HG03280 (cell line): ENCODE results near the gene DHX34.
"Not testable (repeated sequence)": the region's sequence is repeated elsewhere in the genome, so short reads cannot be mapped to it uniquely, and the experiment has no call there.

ENCODE experiments used
- ATAC-seq: cut with Tn5 transposase; IDR thresholded peaks from one replicate; pipeline ENCODE4 v1.9.1; 2021; ENCODE audit warnings: mild to moderate bottlenecking, moderate library complexity; ENCODE audit not compliant: unreplicated experiment

Gene DHX34

GRCh38 chr19:47323872-47324271, 25.2 kb upstream of the DHX34 start:
- ATAC-seq: no peak

- ATAC-seq: no peak
Measured at GRCh38 chr19:47324502-47324901, 24.6 kb upstream of the DHX34 start.

- no peak for ATAC-seq
Measured at GRCh38 chr19:47330466-47330869, 18.6 kb upstream of the DHX34 start.

DNA sequence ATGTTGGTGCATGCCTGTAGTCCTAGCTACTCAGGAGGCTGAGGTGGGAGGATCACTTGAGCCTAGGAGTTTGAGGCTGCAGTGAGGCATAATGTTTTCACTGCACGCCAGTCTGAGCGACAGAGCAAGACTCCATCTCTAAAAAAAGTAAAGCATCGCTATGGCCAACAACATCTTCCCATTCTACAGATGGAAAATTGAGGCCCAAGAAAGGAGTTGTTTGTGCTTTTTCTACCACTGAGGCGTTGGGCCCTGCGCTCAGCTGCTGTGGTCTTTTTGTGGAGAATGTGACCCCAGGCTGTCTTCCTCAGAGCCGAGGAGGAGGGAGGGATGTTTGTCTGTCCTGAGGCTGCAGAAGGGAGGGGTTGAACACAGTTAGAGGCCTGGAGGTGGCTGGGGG, 17.6 kb upstream of the DHX34 start:
- no peak for ATAC-seq

- no peak for ATAC-seq
Measured at GRCh38 chr19:47331931-47332547, 17.1 kb upstream of the DHX34 start, which contains the start of gene C5AR2. C5AR2 (plus strand) TSS chr19:47332175; CDS start chr19:47340800, 8,625 bp downstream.

DNA sequence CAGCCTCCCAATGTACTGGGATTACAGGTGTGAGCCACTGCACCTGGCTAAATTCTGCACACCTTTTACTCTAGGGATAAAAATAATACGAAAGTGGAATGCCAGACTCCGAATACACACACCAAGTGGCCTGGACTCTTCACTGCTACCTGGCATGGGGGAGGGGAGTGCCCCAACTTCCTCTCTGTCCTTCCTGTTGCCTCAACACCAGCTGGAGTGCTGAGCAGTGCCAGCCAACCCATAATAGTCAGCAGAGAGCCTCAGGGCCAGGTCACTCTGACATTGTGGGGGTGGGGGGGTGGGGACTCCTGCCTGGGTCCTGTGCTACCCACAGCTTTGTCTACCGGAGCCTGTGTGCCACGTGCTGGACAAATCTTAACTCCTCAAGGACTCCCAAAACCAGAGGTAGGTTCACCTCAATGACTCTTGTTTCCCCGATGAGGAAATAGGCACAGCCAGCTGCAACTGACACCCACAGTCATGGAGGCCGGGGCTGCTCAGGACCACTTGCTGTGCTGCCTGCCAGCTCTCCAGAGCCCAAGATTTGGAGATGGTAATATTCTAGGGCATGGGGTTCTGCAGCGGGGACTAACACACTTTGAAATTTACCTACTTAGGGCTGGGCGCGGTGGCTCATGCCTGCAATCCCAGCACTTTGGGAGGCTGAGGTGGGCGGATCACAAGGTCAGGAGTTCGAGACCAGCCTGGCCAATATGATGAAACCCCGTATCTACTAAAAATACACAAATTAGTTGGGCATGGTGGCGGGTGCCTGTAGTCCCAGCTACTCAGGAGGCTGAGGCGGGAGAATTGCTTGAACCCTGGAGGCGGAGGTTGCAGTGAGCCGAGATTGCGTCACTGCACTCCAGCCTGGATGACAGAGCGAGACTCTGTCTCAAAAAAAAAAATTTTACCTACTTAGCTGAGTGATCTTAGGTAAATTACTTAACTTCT, 12.1 kb upstream of the DHX34 start:
- ATAC-seq: not testable (repeated sequence)

- ATAC-seq: no peak
Measured at GRCh38 chr19:47339196-47339880, 9.8 kb upstream of the DHX34 start.

- no peak for ATAC-seq
Measured at GRCh38 chr19:47340477-47341208, 8.5 kb upstream of the DHX34 start.

- ATAC-seq: no peak
Measured at GRCh38 chr19:47341734-47342133, 7.4 kb upstream of the DHX34 start.

- no peak for ATAC-seq
Measured at GRCh38 chr19:47343194-47343802, 5.8 kb upstream of the DHX34 start.

DNA sequence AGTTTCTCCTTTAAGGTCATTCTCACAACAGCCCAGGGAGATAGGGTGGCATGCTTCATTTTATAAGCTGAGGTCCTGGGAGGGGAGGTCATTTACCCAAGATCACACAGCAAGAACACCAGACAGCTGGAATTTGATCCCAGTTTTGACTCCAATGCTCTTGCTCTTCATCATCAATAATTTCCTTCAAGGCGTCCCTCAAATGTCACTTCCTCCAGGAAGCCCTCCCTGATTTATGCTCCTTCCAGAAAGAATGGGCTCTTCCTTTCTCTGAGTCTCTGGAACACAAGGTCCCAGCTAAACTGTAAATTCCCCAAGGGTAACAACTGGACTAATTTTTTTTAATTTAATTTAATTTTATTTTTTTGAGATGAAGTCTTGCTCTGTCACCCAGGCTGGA, 4.7 kb upstream of the DHX34 start:
- ATAC-seq: no peak

DNA sequence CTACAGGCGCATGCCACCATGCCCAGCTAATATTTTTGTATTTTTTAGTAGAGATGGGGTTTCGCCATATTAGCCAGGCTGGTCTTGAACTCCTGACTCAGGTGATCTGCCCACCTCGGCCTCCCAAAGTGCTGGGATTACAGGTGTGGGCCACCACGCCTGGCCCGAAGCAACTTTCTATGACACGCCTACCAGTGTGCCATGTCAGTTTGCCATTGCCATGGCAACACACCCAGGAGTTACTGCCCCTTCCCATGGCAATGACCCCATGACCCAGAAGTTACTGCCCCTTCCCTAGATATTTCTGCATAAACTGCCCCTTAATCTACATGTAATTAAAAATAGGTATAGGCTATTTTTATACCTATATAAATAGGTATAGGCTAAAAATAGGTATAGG, 3.1 kb upstream of the DHX34 start:
- not testable (repeated sequence) for ATAC-seq

- no peak for ATAC-seq
Measured at GRCh38 chr19:47350630-47351029, 1.5 kb downstream of the DHX34 start.

- ATAC-seq: no peak
Measured at GRCh38 chr19:47351548-47351947, 2.4 kb downstream of the DHX34 start.

DNA sequence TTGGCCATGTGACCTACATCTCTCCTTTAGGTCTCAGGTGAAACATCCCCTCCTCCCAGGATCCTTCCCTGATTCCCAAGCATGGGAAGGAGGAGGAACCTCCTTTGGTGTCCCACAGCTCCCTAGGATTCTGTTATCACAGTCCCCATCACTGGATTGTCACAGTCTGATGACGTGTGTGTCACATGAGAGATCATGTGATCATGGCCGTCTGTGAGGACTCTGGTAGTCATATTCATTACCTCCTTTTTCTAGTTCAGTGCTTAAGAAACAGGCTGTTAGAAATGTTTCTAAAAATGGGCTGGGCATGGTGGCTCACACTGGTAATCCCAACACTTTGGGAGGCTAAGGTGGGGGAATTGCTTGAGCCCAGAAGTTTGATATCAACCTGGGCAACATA, 3.0 kb downstream of the DHX34 start:
- no peak for ATAC-seq

DNA sequence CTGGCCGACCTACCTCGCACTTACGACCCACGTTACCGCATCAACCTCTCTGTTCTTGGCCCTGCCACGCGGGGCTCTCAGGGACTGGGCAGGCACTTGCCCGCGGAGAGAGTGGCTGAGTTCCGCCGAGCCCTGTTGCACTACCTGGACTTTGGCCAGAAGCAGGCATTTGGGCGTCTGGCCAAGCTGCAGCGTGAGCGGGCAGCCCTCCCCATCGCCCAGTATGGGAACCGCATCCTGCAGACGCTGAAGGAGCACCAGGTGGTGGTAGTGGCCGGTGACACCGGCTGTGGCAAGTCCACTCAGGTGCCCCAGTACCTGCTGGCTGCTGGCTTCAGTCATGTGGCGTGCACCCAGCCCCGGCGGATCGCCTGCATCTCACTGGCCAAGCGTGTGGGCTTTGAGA, 4.2 kb downstream of the DHX34 start:
- no peak for ATAC-seq

DNA sequence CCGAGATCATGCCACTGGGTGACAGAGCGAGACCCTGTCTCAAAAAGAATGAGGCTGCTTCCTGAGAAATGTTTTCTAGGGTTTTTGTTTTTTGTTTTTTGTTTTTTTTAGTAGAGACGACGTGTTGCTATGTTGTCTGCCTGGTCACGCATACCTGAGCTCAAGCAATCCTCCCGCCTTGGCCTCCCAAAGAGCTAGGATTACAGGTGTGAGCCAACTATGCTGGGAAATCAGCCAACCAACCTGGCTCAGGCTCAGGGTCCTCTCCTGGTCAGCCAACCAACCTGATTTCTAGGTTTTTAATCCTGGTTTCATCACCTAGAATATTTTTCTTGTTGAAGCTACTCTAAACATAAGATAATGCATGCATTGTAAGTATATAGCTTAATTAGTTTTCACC, 7.8 kb downstream of the DHX34 start:
- ATAC-seq: no peak

DNA sequence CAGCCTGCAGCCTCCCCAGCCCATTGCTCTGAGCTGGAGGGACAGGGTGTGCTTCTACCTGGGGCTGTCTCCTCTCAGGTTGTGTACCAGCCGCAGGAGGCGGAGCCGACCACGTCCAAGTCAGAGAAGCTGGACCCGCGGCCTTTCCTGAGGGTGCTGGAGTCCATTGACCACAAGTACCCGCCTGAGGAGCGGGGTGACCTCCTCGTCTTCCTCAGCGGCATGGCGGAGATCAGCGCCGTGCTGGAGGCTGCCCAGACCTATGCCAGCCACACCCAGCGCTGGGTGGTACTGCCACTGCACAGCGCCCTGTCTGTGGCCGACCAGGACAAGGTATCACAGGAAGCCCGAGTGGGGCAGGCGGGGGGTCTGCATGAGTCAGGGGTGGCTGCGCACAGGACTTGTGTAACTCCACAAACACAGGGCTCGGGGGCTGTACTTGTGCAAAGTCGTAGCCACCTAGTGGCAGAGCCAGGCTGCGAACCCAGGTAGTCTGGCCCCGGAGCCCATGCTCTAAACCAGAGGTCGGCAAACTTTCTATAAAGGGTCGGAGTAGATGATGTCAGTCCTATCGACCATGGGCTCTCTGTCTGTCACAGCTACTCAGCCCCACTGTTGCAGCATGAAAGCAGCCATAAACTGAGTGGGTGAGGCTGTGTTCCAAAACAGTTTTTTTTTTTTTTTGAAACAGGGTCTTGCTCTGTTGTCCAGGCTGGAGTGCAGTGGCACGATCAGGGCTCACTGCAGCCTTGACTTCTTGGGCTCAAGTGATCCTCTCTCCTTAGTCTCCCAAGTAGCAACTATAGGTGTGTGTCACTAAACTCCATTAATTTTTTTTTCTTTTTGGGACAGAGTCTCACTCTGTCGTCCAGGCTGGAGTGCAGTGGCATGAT, 8.9 kb downstream of the DHX34 start:
- no peak for ATAC-seq

DNA sequence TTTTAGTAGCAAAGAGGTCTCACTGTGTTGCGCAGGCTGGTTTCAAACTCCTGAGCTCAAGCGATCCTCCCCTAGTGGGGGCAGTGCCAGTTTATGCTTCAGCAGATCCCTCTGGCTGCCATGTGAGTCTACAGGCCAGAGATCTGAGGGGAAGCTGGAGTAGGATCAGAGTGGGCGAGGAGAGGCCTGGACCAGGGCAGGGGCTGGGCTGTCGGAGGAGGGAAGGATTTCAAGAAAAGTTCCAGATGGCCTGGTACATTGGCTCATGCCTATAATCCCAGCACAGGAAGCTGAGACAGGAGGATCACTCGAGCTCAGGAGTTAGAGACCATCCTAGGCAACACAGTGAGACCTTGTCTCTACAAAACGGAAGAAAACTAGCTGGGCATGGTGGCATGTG, 9.8 kb downstream of the DHX34 start:
- no peak for ATAC-seq

GRCh38 chr19:47362321-47362720, 13.2 kb downstream of the DHX34 start:
- ATAC-seq: no peak
